HG03097 (cell line): ENCODE data around the gene BRK1.
"Not testable (repeated sequence)": the region's sequence is repeated elsewhere in the genome, so short reads cannot be mapped to it uniquely, and the experiment has no call there.

Experiments used
- ATAC-seq: cut with Tn5 transposase; IDR thresholded peaks from one replicate; pipeline ENCODE4 v1.9.1; 2021; ENCODE audit not compliant: unreplicated experiment, low FRiP score

The BRK1 gene

DNA sequence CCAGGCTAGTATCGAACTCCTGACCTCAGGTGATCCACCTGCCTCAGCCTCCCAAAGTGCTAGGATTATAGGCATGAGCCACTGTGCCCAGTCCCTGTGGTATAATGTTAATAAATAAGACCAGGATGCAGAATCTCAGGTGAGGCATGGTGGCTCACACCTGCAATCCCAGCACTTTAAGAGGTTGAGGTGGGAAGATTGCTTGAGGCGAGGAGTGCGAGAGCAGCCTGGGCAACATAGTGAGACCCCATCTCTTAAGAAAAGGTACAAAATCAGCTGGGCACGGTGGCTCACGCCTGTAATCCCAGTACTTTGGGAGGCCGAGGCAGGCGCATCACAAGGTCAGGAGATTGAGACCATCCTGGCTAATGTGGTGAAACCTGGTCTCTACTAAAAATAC lies 59.9 kb downstream of the BRK1 start:
- not testable (repeated sequence) for ATAC-seq

DNA sequence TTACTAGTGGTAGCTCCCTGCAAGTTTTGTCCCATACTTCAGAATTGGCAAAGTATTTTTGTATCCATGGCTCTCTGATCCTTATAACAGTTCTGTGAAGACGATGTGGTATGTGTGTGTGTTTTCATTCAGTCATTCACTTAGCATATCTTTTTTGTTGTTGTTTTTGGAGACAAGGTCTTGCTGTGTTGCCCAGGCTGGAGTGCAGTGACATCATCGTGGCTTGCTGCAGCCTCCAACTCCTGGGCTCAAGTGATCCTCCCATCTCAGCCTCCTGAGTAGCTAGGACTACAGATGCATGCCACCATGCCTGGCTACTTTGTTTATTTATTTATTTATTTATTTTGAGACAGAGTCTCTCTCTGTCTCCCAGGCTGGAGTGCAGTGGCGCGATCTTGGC lies 60.7 kb downstream of the BRK1 start:
- ATAC-seq = not testable (repeated sequence)
